ENCODE results near the gene CCDC121. TPM values are rescaled to one million over a fixed set of nuclear protein-coding genes. Genes with fewer than 3 reads are reported as not detected.
"Not testable (repeated sequence)": the region's sequence is repeated elsewhere in the genome, so short reads cannot be mapped to it uniquely, and the experiment has no call there.

Gene CCDC121
- total and polyA plus RNA-seq, 9 donors, result 5.5 to 7.0 (median 6.6) TPM

GRCh38 chr2:27615316-27615715, 13.5 kb downstream of the CCDC121 start:
- H3K9me3 ChIP-seq (replicated peaks; ENCODE audit: control insufficient read depth, low read depth, low read length), result no peaks in the 10 kb centered on the region
- peaks cover 31% of the 10 kb centered on the region for H3K36me3 ChIP-seq (ENCODE audit: control insufficient read depth, insufficient read depth, low read length)
- 97% methylated on average over 3 of the region's 3 CpGs for WGBS (ENCODE audit: insufficient coverage)
- no peak for DNase-seq
- no peaks in the 10 kb centered on the region for H3K4me1 ChIP-seq (ENCODE audit: control insufficient read depth, insufficient read depth, low read length)
- no peaks in the 10 kb centered on the region for H3K27me3 ChIP-seq (ENCODE audit: control insufficient read depth, insufficient read depth, low read length)
- no peak overlapping the region for H3K4me3 ChIP-seq (ENCODE audit: low read length)
- H3K27ac ChIP-seq (ENCODE audit: low read length), result no peak overlapping the region

- Histone ChIP-seq H3K4me1 (ENCODE audit: control insufficient read depth, insufficient read depth, low read length) (no peaks in the 10 kb centered on the region), H3K4me3 (ENCODE audit: low read length) (no peak overlapping the region), H3K27me3 (ENCODE audit: control insufficient read depth, insufficient read depth, low read length) (no peaks in the 10 kb centered on the region), H3K9me3 (replicated peaks; ENCODE audit: control insufficient read depth, low read depth, low read length) (no peaks in the 10 kb centered on the region), H3K27ac (ENCODE audit: low read length) (no peak overlapping the region), H3K36me3 (ENCODE audit: control insufficient read depth, insufficient read depth, low read length) (peaks cover 39% of the 10 kb centered on the region)
- WGBS (ENCODE audit: insufficient coverage), result no CpG with 5 or more reads among the region's 2 CpGs
- no peak for DNase-seq
Measured at GRCh38 chr2:27613985-27614384, 14.8 kb downstream of the CCDC121 start.

- no peak for DNase-seq
- H3K9me3 ChIP-seq (replicated peaks; ENCODE audit: control insufficient read depth, low read depth, low read length), result no peaks in the 10 kb centered on the region
- H3K27me3 ChIP-seq (ENCODE audit: control insufficient read depth, insufficient read depth, low read length), result no peaks in the 10 kb centered on the region
- WGBS (ENCODE audit: insufficient coverage), result 83% methylated on average over 1 of the region's 2 CpGs
- H3K27ac ChIP-seq (ENCODE audit: low read length), result no peak overlapping the region
- peaks cover 61% of the 10 kb centered on the region for H3K36me3 ChIP-seq (ENCODE audit: control insufficient read depth, insufficient read depth, low read length)
- H3K4me3 ChIP-seq (ENCODE audit: low read length), result no peak overlapping the region
- H3K4me1 ChIP-seq (ENCODE audit: control insufficient read depth, insufficient read depth, low read length), result no peaks in the 10 kb centered on the region
Measured at GRCh38 chr2:27606611-27607010, 22.2 kb downstream of the CCDC121 start.

GRCh38 chr2:27596627-27597026, 32.2 kb downstream of the CCDC121 start:
- no peaks in the 10 kb centered on the region for H3K4me1 ChIP-seq (ENCODE audit: control insufficient read depth, insufficient read depth, low read length)
- H3K36me3 ChIP-seq (ENCODE audit: control insufficient read depth, insufficient read depth, low read length), result peaks cover 17% of the 10 kb centered on the region
- H3K4me3 ChIP-seq (ENCODE audit: low read length), result no peak overlapping the region
- no CpG with 5 or more reads among the region's 1 CpG for WGBS (ENCODE audit: insufficient coverage)
- no peak for DNase-seq
- H3K9me3 ChIP-seq (replicated peaks; ENCODE audit: control insufficient read depth, low read depth, low read length), result peaks cover 23% of the 10 kb centered on the region
- no peak overlapping the region for H3K27ac ChIP-seq (ENCODE audit: low read length)
- no peaks in the 10 kb centered on the region for H3K27me3 ChIP-seq (ENCODE audit: control insufficient read depth, insufficient read depth, low read length)

- H3K27ac ChIP-seq (ENCODE audit: low read length); H3K27me3 ChIP-seq (ENCODE audit: control insufficient read depth, insufficient read depth, low read length); H3K4me1 ChIP-seq (ENCODE audit: control insufficient read depth, insufficient read depth, low read length); DNase-seq; H3K4me3 ChIP-seq (ENCODE audit: low read length): not testable (repeated sequence)
- H3K36me3 ChIP-seq (ENCODE audit: control insufficient read depth, insufficient read depth, low read length), result peaks cover 11% of the 10 kb centered on the region
- H3K9me3 ChIP-seq (replicated peaks; ENCODE audit: control insufficient read depth, low read depth, low read length), result peaks cover 27% of the 10 kb centered on the region
- 100% methylated on average over 6 of the region's 9 CpGs for WGBS (ENCODE audit: insufficient coverage)
Measured at GRCh38 chr2:27595412-27595811, 33.4 kb downstream of the CCDC121 start.

- WGBS (ENCODE audit: insufficient coverage), result 99% methylated on average over 38 of the region's 45 CpGs
- not testable (repeated sequence) for H3K36me3 ChIP-seq (ENCODE audit: control insufficient read depth, insufficient read depth, low read length); H3K4me3 ChIP-seq (ENCODE audit: low read length); H3K27ac ChIP-seq (ENCODE audit: low read length); DNase-seq; H3K27me3 ChIP-seq (ENCODE audit: control insufficient read depth, insufficient read depth, low read length); H3K4me1 ChIP-seq (ENCODE audit: control insufficient read depth, insufficient read depth, low read length)
- peaks cover 30% of the 10 kb centered on the region for H3K9me3 ChIP-seq (replicated peaks; ENCODE audit: control insufficient read depth, low read depth, low read length)
Measured at GRCh38 chr2:27594020-27594703, 34.6 kb downstream of the CCDC121 start.

- Histone ChIP-seq H3K9me3 (replicated peaks; ENCODE audit: control insufficient read depth, low read depth, low read length) (peaks cover 31% of the 10 kb centered on the region), H3K4me3 (ENCODE audit: low read length) (no peak overlapping the region), H3K4me1 (ENCODE audit: control insufficient read depth, insufficient read depth, low read length) (no peaks in the 10 kb centered on the region), H3K27ac (ENCODE audit: low read length) (no peak overlapping the region), H3K27me3 (ENCODE audit: control insufficient read depth, insufficient read depth, low read length) (no peaks in the 10 kb centered on the region), H3K36me3 (ENCODE audit: control insufficient read depth, insufficient read depth, low read length) (no peaks in the 10 kb centered on the region)
- no peak for DNase-seq
- WGBS (ENCODE audit: insufficient coverage), result 100% methylated on average over 1 of the region's 2 CpGs
Measured at GRCh38 chr2:27593240-27593639, 35.6 kb downstream of the CCDC121 start.

- H3K27ac ChIP-seq (ENCODE audit: low read length), result no peak overlapping the region
- 100% methylated on average over 2 of the region's 3 CpGs for WGBS (ENCODE audit: insufficient coverage)
- H3K36me3 ChIP-seq (ENCODE audit: control insufficient read depth, insufficient read depth, low read length), result no peaks in the 10 kb centered on the region
- peaks cover 33% of the 10 kb centered on the region for H3K9me3 ChIP-seq (replicated peaks; ENCODE audit: control insufficient read depth, low read depth, low read length)
- H3K27me3 ChIP-seq (ENCODE audit: control insufficient read depth, insufficient read depth, low read length), result no peaks in the 10 kb centered on the region
- DNase-seq, result no peak
- H3K4me1 ChIP-seq (ENCODE audit: control insufficient read depth, insufficient read depth, low read length), result no peaks in the 10 kb centered on the region
- no peak overlapping the region for H3K4me3 ChIP-seq (ENCODE audit: low read length)
Measured at GRCh38 chr2:27591745-27592144, 37.1 kb downstream of the CCDC121 start.

GRCh38 chr2:27588308-27588707, 40.5 kb downstream of the CCDC121 start:
- no peak overlapping the region for H3K4me3 ChIP-seq (ENCODE audit: low read length)
- no CpG with 5 or more reads among the region's 2 CpGs for WGBS (ENCODE audit: insufficient coverage)
- no peak for DNase-seq

GRCh38 chr2:27587025-27587424, 41.8 kb downstream of the CCDC121 start:
- Histone ChIP-seq H3K36me3 (ENCODE audit: control insufficient read depth, insufficient read depth, low read length) (no peaks in the 10 kb centered on the region), H3K9me3 (replicated peaks; ENCODE audit: control insufficient read depth, low read depth, low read length) (peaks cover 12% of the 10 kb centered on the region), H3K4me1 (ENCODE audit: control insufficient read depth, insufficient read depth, low read length) (peaks cover 14% of the 10 kb centered on the region), H3K27ac (ENCODE audit: low read length) (no peak overlapping the region), H3K4me3 (ENCODE audit: low read length) (no peak overlapping the region), H3K27me3 (ENCODE audit: control insufficient read depth, insufficient read depth, low read length) (peaks cover 1% of the 10 kb centered on the region)
- no CpG with 5 or more reads among the region's 2 CpGs for WGBS (ENCODE audit: insufficient coverage)
- DNase-seq, result no peak

More at GRCh38 chr2:27588308-27588707, 40.5 kb downstream of the CCDC121 start:
- H3K27ac ChIP-seq (ENCODE audit: low read length), result no peak overlapping the region
- H3K9me3 ChIP-seq (replicated peaks; ENCODE audit: control insufficient read depth, low read depth, low read length), result peaks cover 16% of the 10 kb centered on the region
- H3K36me3 ChIP-seq (ENCODE audit: control insufficient read depth, insufficient read depth, low read length), result no peaks in the 10 kb centered on the region
- H3K4me1 ChIP-seq (ENCODE audit: control insufficient read depth, insufficient read depth, low read length), result peaks cover 7% of the 10 kb centered on the region
- no peaks in the 10 kb centered on the region for H3K27me3 ChIP-seq (ENCODE audit: control insufficient read depth, insufficient read depth, low read length)

GRCh38 chr2:27584597-27584996, 44.2 kb downstream of the CCDC121 start:
- no peaks in the 10 kb centered on the region for H3K36me3 ChIP-seq (ENCODE audit: control insufficient read depth, insufficient read depth, low read length)
- no peak overlapping the region for H3K4me3 ChIP-seq (ENCODE audit: low read length)
- H3K9me3 ChIP-seq (replicated peaks; ENCODE audit: control insufficient read depth, low read depth, low read length), result peaks cover 4% of the 10 kb centered on the region
- peaks cover 14% of the 10 kb centered on the region for H3K4me1 ChIP-seq (ENCODE audit: control insufficient read depth, insufficient read depth, low read length)
- H3K27me3 ChIP-seq (ENCODE audit: control insufficient read depth, insufficient read depth, low read length), result peaks cover 3% of the 10 kb centered on the region
- H3K27ac ChIP-seq (ENCODE audit: low read length), result no peak overlapping the region
- DNase-seq, result no peak
- 85% methylated on average over 3 of the region's 3 CpGs for WGBS (ENCODE audit: insufficient coverage)
